ACC112 (cell line): ENCODE measurements around the gene THOP1.
"Not testable (repeated sequence)": the region's sequence is repeated elsewhere in the genome, so short reads cannot be mapped to it uniquely, and the experiment has no call there.

Experiments
- H2AFZ ChIP-seq: fragments of 200-600 bp; sonication (generic); one replicate; pipeline ENCODE4 v1.6.0; 2017; ENCODE audit warnings: antibody characterized with exemption, low read length; ENCODE audit not compliant: unreplicated experiment
- H3K27ac ChIP-seq: fragments of 200-600 bp; sonication (generic); 2 replicates; pipeline ENCODE4 v1.5.1; 2014; ENCODE audit warnings: low read depth, mild to moderate bottlenecking, antibody characterized with exemption, low read length, moderate library complexity
- H3K27me3 ChIP-seq: fragments of 200-600 bp; sonication (generic); 2 replicates; pipeline ENCODE4 v1.6.1; 2014; ENCODE audit warnings: mild to moderate bottlenecking, antibody characterized with exemption, low read length, moderate library complexity, mixed read lengths; ENCODE audit not compliant: insufficient read depth
- H3K36me3 ChIP-seq: fragments of 200-600 bp; sonication (generic); 2 replicates; pipeline ENCODE4 v1.6.1; 2016; ENCODE audit warnings: mild to moderate bottlenecking, antibody characterized with exemption, low read length, moderate library complexity, mixed read lengths; ENCODE audit not compliant: insufficient read depth
- H3K4me1 ChIP-seq: fragments of 200-600 bp; sonication (generic); one replicate; pipeline ENCODE4 v1.6.1; 2016; ENCODE audit warnings: low read length, mixed read lengths; ENCODE audit not compliant: insufficient read depth, unreplicated experiment, control insufficient read depth
- H3K4me3 ChIP-seq: fragments of 200-600 bp; sonication (generic); 2 replicates; pipeline ENCODE4 v1.5.1; 2014; ENCODE audit warnings: mild to moderate bottlenecking, low read depth, low read length
- H3K79me2 ChIP-seq: fragments of 200-600 bp; sonication (generic); one replicate; pipeline ENCODE4 v1.6.0; 2016; ENCODE audit warnings: low read length; ENCODE audit not compliant: control insufficient read depth, unreplicated experiment, insufficient read depth

THOP1 gene

GRCh38 chr19:2817237-2817829 is 32.0 kb downstream of the THOP1 start:
- H3K36me3 ChIP-seq, H3K79me2 ChIP-seq, H3K27ac ChIP-seq, H3K4me3 ChIP-seq, H3K4me1 ChIP-seq, H3K27me3 ChIP-seq, H2AFZ ChIP-seq: not testable (repeated sequence)

GRCh38 chr19:2819540-2820111 is 34.3 kb downstream of the THOP1 start, which contains the start of gene ZNF554:
TSS of gene ZNF554 (plus strand) at chr19:2819868. CDS start at chr19:2820072, 204 bp downstream.
- Histone ChIP-seq H3K27ac (no peak within 1 kb of the TSS), H3K27me3 (no peaks in the 10 kb centered on the region), H3K4me1 (no peaks in the 10 kb centered on the region), H3K36me3 (no peaks in the 10 kb centered on the region), H3K79me2 (no peaks in the 10 kb centered on the region), H2AFZ (peak within 1 kb of the TSS; percentile 75), H3K4me3 (peak within 1 kb of the TSS; percentile 88)

GRCh38 chr19:2820112-2820702 is 34.9 kb downstream of the THOP1 start:
- Histone ChIP-seq H3K36me3 (no peaks in the 10 kb centered on the region), H3K4me3 (peak overlapping the region; percentile 88), H3K27me3 (no peaks in the 10 kb centered on the region), H3K4me1 (no peaks in the 10 kb centered on the region), H3K79me2 (no peaks in the 10 kb centered on the region), H3K27ac (no peak overlapping the region), H2AFZ (peak overlapping the region; percentile 75)

- Histone ChIP-seq H3K79me2 (no peaks in the 10 kb centered on the region), H3K4me1 (no peaks in the 10 kb centered on the region), H3K4me3 (no peak overlapping the region), H3K36me3 (peaks cover 7% of the 10 kb centered on the region), H2AFZ (no peak overlapping the region), H3K27ac (no peak overlapping the region), H3K27me3 (no peaks in the 10 kb centered on the region)
Observed at GRCh38 chr19:2822846-2823245, 37.5 kb downstream of the THOP1 start.

- Histone ChIP-seq H3K4me1 (no peaks in the 10 kb centered on the region), H3K79me2 (no peaks in the 10 kb centered on the region), H3K27ac (no peak overlapping the region), H2AFZ (no peak overlapping the region), H3K4me3 (no peak overlapping the region), H3K27me3 (no peaks in the 10 kb centered on the region), H3K36me3 (peaks cover 7% of the 10 kb centered on the region)
Observed at GRCh38 chr19:2823646-2824045, 38.3 kb downstream of the THOP1 start.

GRCh38 chr19:2824129-2824528 is 38.8 kb downstream of the THOP1 start:
- Histone ChIP-seq H3K36me3 (peaks cover 7% of the 10 kb centered on the region), H2AFZ (no peak overlapping the region), H3K27ac (no peak overlapping the region), H3K27me3 (no peaks in the 10 kb centered on the region), H3K4me1 (no peaks in the 10 kb centered on the region), H3K4me3 (no peak overlapping the region), H3K79me2 (no peaks in the 10 kb centered on the region)

- Histone ChIP-seq H2AFZ (no peak overlapping the region), H3K36me3 (peaks cover 7% of the 10 kb centered on the region), H3K4me1 (no peaks in the 10 kb centered on the region), H3K79me2 (no peaks in the 10 kb centered on the region), H3K27ac (no peak overlapping the region), H3K27me3 (no peaks in the 10 kb centered on the region), H3K4me3 (no peak overlapping the region)
Observed at GRCh38 chr19:2827022-2827421, 41.7 kb downstream of the THOP1 start.

GRCh38 chr19:2827840-2828489 is 42.7 kb downstream of the THOP1 start:
- no peak overlapping the region for H3K4me3 ChIP-seq

GRCh38 chr19:2834294-2834871 is 49.1 kb downstream of the THOP1 start:
- no peaks in the 10 kb centered on the region for H3K79me2 ChIP-seq
- no peak overlapping the region for H3K4me3 ChIP-seq
- no peaks in the 10 kb centered on the region for H3K4me1 ChIP-seq
- H3K27ac ChIP-seq = no peak overlapping the region
- no peaks in the 10 kb centered on the region for H3K27me3 ChIP-seq
- no peak overlapping the region for H2AFZ ChIP-seq
- peaks cover 10% of the 10 kb centered on the region for H3K36me3 ChIP-seq

More at GRCh38 chr19:2827840-2828489, 42.7 kb downstream of the THOP1 start:
- Histone ChIP-seq H3K4me1 (no peaks in the 10 kb centered on the region), H2AFZ (no peak overlapping the region), H3K27ac (no peak overlapping the region), H3K27me3 (no peaks in the 10 kb centered on the region), H3K79me2 (no peaks in the 10 kb centered on the region), H3K36me3 (peaks cover 7% of the 10 kb centered on the region)

- Histone ChIP-seq H3K27ac (no peak overlapping the region), H3K4me1 (no peaks in the 10 kb centered on the region), H3K79me2 (peaks cover 5% of the 10 kb centered on the region), H3K27me3 (no peaks in the 10 kb centered on the region), H3K4me3 (no peak overlapping the region), H2AFZ (no peak overlapping the region), H3K36me3 (peaks cover 10% of the 10 kb centered on the region)
Observed at GRCh38 chr19:2837430-2837829, 52.1 kb downstream of the THOP1 start.
